DMS 273 treated with DMSO at 0.1 percent for 48 hours (cell line): Measurements from ENCODE around the gene SORL1.

ENCODE experiments used
- DNase-seq: peaks from one replicate; lab custom pipeline; 2025; lab: John Stamatoyannopoulos, UW

SORL1 gene

DNA sequence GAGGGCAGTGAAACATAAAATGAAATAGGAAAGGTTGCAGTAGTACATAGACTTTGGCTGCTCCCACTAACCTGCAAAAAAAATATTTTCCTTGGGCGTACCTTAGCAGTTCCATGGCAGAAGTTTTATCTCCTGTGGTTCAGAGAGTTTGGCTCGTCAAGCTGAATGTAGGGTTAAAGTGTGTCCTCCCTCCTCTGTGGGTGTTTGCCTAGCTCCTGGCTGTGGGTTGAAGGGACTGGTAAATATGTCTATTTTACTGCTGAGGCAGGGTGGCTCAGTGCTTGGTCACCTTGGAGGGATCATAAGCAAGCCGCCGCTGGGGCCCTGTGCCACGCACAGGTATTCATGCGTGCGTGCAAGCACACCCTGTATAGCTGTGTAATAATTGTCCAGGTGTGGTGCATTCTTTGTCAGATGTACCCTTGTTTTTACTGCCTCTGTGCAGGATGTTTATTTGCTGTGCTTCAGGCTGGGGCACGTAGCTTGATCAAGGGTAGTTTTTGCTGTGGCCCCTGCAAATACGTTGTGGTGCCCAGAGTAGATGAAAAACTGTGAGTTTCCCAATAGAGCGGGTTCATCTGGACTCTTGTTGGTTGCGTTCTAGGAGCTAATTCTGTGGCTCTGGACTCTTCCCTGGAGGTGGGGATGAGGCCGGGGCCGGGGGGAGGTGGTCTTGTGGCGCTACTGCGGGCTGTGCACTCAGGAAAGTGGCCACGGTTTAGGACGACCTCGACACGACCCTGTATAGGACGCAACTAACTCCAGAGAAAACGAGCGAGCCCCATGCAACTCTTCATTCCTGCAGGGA is 732 bp upstream of the SORL1 start:
- no peak for DNase-seq

DNA sequence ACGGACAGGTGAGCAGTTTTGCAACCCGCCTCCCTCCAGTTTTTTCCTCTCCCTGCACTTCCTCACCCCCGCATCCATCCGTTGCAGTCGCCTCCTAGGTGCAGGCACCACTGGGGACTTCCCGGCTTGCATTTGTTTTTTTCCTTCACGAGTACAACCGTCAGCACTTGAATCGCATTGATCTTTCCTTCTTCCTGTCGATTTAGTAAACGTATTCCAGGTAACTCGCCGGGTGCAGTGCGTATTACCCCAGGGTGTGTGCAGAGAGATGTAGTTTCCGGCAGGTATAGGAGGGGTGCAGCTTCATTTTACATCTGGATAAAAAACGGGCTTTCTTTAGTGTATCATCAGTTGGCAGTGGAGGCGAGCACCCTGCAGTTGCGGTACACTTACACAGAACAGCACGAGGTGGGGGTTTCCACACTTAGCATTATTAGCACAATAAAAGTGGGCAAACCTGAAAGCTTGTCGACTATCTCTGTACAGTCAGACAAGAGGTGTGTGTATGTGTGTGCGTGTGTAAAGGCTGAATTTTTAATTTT is 566 bp downstream of the SORL1 start, which contains the start of gene SORL1-AS1:
Gene SORL1-AS1 (minus strand): TSS at position 359 of the 542 bp plus-strand sequence.
- DNase-seq = no peak

DNA sequence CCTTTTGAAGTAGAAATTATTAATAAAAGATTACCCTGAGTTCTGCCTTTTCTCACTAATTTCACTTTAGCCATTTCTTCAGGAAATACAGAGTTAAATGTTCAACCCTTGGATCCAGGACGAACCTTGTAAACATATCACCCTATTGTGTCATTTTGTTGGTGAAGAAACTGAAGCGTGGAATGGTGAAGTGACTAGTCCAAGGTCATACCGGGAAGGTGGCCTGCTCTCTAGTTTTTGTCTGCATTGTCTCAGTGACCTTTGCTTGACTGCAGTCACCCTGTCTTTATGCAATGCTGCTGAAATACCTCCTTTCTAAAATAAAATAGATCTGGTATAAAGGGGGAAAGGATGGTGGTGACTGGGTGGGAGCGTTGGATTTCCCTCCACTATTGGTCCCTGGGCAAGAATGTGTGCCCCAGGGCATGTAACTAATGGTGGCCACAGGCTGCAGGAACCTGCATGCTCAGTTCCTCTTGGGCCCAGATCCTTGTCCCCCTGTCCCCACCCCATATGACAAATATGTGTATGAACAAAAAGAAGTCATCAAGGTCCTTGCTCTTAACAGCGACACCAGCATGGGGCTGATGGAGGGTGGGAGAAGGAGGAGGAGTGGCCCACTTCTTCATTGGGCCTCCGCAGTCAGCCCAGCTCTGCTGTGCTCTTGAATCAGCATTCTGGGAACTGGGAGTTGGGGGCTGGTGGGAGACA is 1.6 kb downstream of the SORL1 start:
- DNase-seq = no peak

GRCh38 chr11:121455115-121455514 is 3.0 kb downstream of the SORL1 start:
- DNase-seq = no peak

DNA sequence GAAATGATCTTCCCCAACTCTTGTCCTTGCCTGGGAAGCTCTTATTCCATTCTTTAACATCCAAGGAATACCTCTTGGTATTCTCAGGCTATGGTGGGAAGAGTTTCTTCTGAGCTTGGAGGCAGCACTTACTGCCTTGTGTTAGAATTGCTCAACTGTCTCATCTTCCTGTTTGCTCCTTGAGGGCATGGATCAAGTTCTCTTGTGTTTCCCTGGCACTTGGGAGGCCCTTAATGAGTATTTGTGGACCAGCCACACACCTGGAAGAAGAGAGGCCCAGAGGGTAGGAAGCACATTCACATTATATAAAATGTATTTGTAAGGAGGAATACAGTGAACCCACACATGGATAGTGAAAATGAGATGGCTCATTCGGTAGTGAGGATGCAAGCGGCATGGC is 4.0 kb downstream of the SORL1 start:
- DNase-seq = no peak

- no peak for DNase-seq
Measured at GRCh38 chr11:121456816-121457431, 4.8 kb downstream of the SORL1 start.

DNA sequence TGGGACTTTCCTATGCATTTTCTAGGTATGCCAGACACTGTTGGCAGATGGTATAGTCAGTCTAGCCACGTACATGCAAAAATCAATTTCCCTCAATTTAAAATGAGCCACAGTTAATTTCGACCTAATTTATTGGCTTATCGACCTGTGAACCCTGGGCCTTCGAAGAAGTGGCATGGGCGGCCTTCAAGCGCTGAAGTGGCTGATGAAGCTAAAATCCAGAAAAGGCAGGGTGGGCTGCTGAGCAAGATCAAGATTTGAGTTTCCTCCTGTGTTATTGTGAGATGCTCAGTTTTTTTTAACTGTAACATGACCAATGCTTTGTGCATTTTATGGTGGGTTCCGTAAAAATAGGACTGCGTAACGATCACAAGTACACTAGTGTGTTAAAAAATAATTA is 6.4 kb downstream of the SORL1 start:
- DNase-seq = no peak

GRCh38 chr11:121459413-121460017 is 7.4 kb downstream of the SORL1 start:
- DNase-seq = no peak

- DNase-seq = no peak
Measured at GRCh38 chr11:121460941-121461514, 8.9 kb downstream of the SORL1 start.

DNA sequence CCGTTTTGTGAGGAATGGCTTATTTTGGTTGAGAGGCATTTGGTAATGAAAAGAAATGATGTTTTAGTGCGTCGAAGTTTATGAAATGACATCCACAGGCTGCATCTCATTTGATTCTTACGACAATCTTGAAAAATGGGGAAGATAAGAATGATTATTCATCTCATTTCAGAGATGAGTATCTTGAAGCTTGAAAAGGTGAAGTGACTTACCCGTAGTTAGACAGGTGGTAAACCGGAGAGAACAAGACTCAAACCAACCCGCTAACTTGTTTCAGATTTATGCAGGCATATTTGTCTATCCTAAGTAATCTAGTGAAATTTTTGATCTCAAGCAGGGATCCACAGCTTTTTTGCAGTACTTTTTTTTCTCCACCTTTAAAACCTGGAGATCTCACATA is 9.7 kb downstream of the SORL1 start:
- DNase-seq = no peak

- DNase-seq = no peak
Measured at GRCh38 chr11:121463689-121464335, 11.7 kb downstream of the SORL1 start.

DNA sequence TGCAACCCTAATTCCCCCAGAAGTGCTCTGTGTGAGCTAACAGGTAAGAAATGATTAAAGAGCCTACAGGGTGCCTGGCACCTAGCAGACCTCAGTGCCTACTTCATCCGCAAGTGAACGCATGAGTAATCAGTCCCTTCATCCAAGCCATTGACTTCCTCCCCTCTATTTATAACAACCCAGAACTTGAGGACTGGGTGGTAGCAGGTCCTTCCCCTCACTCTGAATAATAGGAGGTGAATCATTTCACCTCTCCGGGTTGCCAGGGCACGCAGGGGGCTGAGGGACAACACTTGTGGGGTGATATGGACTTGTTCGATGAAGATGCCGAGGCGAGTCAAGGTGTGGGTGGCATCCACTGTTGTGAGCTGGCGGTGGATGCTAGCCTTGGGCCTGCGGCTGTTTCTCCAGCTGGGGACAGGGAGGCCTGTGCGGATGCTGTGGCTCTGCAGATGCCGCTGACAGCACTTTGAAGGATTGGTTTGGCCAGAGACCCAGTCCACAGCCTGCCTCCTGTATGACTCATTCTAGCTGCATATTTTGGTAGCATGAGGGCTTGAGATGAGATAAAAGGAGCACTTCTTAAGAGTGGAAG is 12.3 kb downstream of the SORL1 start:
- DNase-seq = peak; percentile 36

DNA sequence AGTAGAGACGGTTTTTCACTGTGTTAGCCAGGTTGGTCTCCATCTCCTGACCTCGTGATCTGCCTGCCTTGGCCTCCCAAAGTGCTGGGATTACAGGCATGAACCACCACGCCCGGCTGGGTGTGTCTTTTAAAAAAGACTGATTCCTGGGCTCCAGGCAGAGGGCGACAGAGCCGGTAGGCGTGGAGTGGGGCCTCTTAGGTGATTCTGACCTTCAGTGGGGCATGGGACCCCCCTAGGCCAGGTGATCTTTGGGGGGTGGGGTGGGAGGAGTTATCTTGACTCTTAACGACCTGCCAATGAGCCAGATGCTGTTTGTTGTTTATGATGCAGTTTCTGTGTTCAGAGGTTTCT is 13.6 kb downstream of the SORL1 start:
- no peak for DNase-seq

DNA sequence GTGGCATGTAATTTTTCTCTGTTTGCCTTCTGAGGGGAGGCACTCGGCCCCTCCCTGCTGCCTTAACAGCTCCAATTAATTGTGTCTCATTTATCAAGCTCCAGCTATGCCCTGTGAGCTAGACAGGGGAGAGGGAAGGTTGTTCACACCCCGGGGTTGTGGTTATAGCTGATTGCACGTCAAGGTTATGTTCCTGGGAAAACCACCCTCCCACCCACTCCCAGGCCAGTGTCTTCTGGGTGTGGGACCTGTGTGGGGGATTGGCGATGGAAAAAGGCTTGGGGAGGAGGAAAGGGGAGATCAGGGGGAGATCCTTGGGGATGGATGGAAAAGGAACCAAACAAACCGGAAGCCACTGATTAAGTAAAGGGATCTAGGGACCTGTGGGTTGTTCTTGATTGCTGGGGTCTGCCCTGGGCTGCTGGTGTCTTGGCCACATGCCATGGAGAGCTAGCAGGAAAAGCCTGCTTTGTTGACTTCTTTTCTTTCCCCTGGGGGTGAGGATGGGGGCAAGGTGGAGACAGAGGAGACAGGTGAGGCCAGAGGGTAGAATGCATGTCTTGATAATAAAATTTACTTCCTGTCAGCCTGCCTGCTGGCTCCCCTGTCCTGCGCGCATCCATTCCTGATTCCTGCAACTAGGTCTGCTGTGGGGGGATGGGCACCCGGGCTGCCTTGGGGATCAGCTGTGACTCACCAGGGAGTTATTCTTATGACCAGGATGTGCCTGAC is 14.1 kb downstream of the SORL1 start:
- DNase-seq = peak; percentile 61

DNA sequence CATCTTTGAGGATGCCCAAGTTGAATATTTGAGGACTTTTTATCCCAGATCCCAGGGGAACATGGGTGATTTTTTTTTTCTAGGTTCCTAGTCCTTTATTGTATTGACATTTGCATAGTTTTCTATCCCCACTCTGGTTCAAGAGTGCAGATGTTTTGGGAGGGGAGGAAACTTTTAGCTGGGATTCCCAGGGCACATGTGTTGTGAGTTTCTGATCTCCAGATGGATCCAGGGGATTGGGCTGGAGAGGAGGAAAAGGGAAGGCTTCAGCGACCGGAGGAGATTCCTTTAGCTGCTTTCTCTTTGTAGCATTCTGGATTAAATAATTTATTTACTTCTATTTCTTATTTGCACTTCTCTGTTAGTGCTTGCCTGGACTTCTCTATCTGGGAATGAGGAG is 15.4 kb downstream of the SORL1 start:
- no peak for DNase-seq

GRCh38 chr11:121467965-121468364 is 15.9 kb downstream of the SORL1 start:
- DNase-seq = no peak

GRCh38 chr11:121469910-121470309 is 17.8 kb downstream of the SORL1 start:
- no peak for DNase-seq

- DNase-seq = no peak
Measured at GRCh38 chr11:121471167-121471566, 19.1 kb downstream of the SORL1 start.

GRCh38 chr11:121472312-121472711 is 20.2 kb downstream of the SORL1 start:
- DNase-seq = no peak

DNA sequence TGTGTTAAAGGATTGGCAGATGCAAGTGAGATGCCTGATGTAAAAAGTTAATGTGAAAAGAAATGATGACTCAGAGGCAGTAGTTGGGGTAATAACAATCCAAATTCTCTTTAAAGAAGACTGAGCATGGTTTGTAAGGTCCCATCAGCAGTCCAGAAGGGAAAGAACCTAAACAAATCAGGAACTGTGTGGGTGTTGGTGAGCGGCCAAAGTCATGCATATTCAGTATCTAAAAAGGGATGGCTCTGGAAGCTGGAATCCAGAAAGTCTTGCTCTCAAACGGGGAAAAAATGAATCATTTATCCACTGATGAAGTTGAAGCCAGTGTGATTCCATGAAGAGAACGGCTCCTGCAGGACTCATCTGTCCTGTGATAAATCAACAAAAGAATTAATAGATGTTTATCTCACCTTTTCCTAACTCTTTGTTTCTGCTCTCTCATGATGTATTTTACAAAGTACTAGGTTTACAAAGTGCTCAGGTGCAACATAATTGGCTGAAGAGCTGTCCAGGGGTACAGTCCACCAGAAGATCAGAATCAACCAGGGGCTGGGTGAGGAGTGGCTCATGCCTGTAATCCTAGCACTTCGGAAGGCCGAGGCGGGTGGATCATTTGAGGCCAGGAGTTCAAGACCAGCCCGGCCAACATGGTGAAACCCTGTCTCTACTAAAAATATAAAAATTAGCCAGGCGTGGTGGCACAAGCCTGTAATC is 21.1 kb downstream of the SORL1 start:
- DNase-seq = no peak
